ENCODE data around the gene BACH2.

GRCh38 chr6:90021711-90022110, 274.9 kb downstream of the BACH2 start:
- TF ChIP-seq POLR2A (IDR thresholded peaks at IDR 0.05) = no peak
- TF ChIP-seq, protein P1, sequence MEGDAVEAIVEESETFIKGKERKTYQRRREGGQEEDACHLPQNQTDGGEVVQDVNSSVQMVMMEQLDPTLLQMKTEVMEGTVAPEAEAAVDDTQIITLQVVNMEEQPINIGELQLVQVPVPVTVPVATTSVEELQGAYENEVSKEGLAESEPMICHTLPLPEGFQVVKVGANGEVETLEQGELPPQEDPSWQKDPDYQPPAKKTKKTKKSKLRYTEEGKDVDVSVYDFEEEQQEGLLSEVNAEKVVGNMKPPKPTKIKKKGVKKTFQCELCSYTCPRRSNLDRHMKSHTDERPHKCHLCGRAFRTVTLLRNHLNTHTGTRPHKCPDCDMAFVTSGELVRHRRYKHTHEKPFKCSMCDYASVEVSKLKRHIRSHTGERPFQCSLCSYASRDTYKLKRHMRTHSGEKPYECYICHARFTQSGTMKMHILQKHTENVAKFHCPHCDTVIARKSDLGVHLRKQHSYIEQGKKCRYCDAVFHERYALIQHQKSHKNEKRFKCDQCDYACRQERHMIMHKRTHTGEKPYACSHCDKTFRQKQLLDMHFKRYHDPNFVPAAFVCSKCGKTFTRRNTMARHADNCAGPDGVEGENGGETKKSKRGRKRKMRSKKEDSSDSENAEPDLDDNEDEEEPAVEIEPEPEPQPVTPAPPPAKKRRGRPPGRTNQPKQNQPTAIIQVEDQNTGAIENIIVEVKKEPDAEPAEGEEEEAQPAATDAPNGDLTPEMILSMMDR (IDR thresholded peaks at IDR 0.05) = no peak
- no peak for TF ChIP-seq EP300 (IDR thresholded peaks at IDR 0.05)
- TF ChIP-seq POLR2AphosphoS5 (IDR thresholded peaks at IDR 0.05) = no peak
